ENCODE results near the gene PCMT1. TPM values are rescaled to one million over a fixed set of nuclear protein-coding genes. Genes with fewer than 3 reads are reported as not detected.

Gene PCMT1
- total and polyA plus RNA-seq, 2 of the 4 experiments (the other 2 are of a cell fraction), result 101 to 109 TPM

GRCh38 chr6:149854532-149854931 lies 105.0 kb downstream of the PCMT1 start:
- ChIA-PET POLR2A (ENCODE audit: unreplicated experiment) (no interaction called here), CTCF (interaction anchor here (0.7 kb wide), 1 partner anchor 11 kb away, joined by 3 read pairs; no protein-coding TSS in a partner anchor)
- H4K91ac ChIP-seq (ENCODE audit: insufficient read depth, low read depth, low read length), result peak overlapping the region; percentile 98
- peak overlapping the region; percentile 93 for H3K56ac ChIP-seq (ENCODE audit: extremely low read depth, insufficient read depth, low read length)
- WGBS, 2 experiments (ENCODE audit: extremely low coverage in 2 of 2, insufficient read length in 1 of 2), result 46% methylated on average over 2 of the region's 6 CpGs; no CpG with 5 or more reads in 1 of the 2 experiments
- dilution Hi-C loops (cut with HindIII; ENCODE audit: low sequenced_read_pairs, unreplicated experiment) (no loop called here), intact Hi-C loops (cut with micrococcal nuclease) (no loop called here), in situ Hi-C loops (cut with MboI; ENCODE audit: low sequenced_read_pairs) (no loop called here)
- H2BK20ac ChIP-seq (ENCODE audit: low read depth, low read length), result peak overlapping the region; percentile 98
- no peaks in the 10 kb centered on the region for H3K27me3 ChIP-seq (ENCODE audit: control insufficient read depth, insufficient read depth, low read length)
- peak overlapping the region; percentile 98 for H2AK5ac ChIP-seq (ENCODE audit: low read depth, low read length)
- H4K5ac ChIP-seq (ENCODE audit: low read depth, low read length), result peak overlapping the region; percentile 86
- peak overlapping the region; percentile 99 for H2BK120ac ChIP-seq (ENCODE audit: low read depth, low read length)
- peak overlapping the region; percentile 46 for H2AFZ ChIP-seq (replicated peaks; ENCODE audit: low read length, poor library complexity)
- peaks cover 4% of the 10 kb centered on the region for H3K36me3 ChIP-seq (ENCODE audit: control insufficient read depth, insufficient read depth, low read length)
- H3K4ac ChIP-seq (ENCODE audit: low read depth, low read length), result peak overlapping the region; percentile 98
- peak overlapping the region; percentile 98 for H2BK15ac ChIP-seq (ENCODE audit: low read depth, low read length)
- peak overlapping the region; percentile 92 for H2AK9ac ChIP-seq (replicated peaks; ENCODE audit: low read depth, low read length, poor library complexity)
- H3K9me1 ChIP-seq (ENCODE audit: insufficient read depth, low read length), result peaks cover 23% of the 10 kb centered on the region
- peak overlapping the region; percentile 98 for H2BK5ac ChIP-seq (ENCODE audit: low read depth, low read length, poor library complexity, severe bottlenecking)
- H3K14ac ChIP-seq (replicated peaks; ENCODE audit: low read depth, low read length), result peak overlapping the region; percentile 91
- H3K4me3 ChIP-seq (ENCODE audit: insufficient read depth, low read depth, low read length), result no peak overlapping the region
- H3K4me1 ChIP-seq (ENCODE audit: control insufficient read depth, insufficient read depth, low read length), result peaks cover 23% of the 10 kb centered on the region
- H3K9ac ChIP-seq (ENCODE audit: low read depth, low read length), result peak overlapping the region; percentile 41
- ATAC-seq (ENCODE audit: low read depth) (peak; percentile 16), DNase-seq (no peak)
- TF ChIP-seq POLR2A (IDR thresholded peaks at IDR 0.05; ENCODE audit: low read depth, low read length) (no peak), RAD21 (IDR thresholded peaks at IDR 0.05; ENCODE audit: low read length) (no peak), CEBPB (IDR thresholded peaks at IDR 0.05; ENCODE audit: low read depth, low read length) (no peak), BHLHE40 (IDR thresholded peaks at IDR 0.05; ENCODE audit: low read depth, low read length) (no peak), MXI1 (IDR thresholded peaks at IDR 0.05; ENCODE audit: borderline replicate concordance, low read depth, low read length) (no peak), ELK1 (IDR thresholded peaks at IDR 0.05; ENCODE audit: borderline replicate concordance, low read depth, low read length) (no peak)
- BruUV-seq (replicated peaks), result no TSS peak
- H3K27ac ChIP-seq (ENCODE audit: insufficient read depth, low read length), result peak overlapping the region; percentile 97
- peak overlapping the region; percentile 85 for H3K18ac ChIP-seq (ENCODE audit: low read depth, low read length)
- peak overlapping the region; percentile 73 to 74 for H4K8ac ChIP-seq (ENCODE audit: low read depth in 2 of 2, low read length in 2 of 2)
- peak overlapping the region; percentile 82 for H3K4me2 ChIP-seq (ENCODE audit: low read depth, low read length)
- no peaks in the 10 kb centered on the region for H3K9me3 ChIP-seq (ENCODE audit: control insufficient read depth, insufficient read depth, low read length)
- peak overlapping the region; percentile 89 for H3K23ac ChIP-seq (ENCODE audit: low read depth, low read length)
- H3K79me1 ChIP-seq (ENCODE audit: low read depth in 1 of 2, low read length in 2 of 2), result peaks cover 14 to 60% of the 10 kb centered on the region in 2 experiments
- H4K20me1 ChIP-seq (ENCODE audit: insufficient read depth, low read length), result peaks cover 2% of the 10 kb centered on the region; the same call in 1 of the 2 replicates
